ENCODE results near the gene PSTPIP1. TPM values are rescaled to one million over a fixed set of nuclear protein-coding genes. Genes with fewer than 3 reads are reported as not detected.

PSTPIP1 gene
- total RNA-seq, 1 experiment from 2014 or later, result 1.2 TPM

DNA sequence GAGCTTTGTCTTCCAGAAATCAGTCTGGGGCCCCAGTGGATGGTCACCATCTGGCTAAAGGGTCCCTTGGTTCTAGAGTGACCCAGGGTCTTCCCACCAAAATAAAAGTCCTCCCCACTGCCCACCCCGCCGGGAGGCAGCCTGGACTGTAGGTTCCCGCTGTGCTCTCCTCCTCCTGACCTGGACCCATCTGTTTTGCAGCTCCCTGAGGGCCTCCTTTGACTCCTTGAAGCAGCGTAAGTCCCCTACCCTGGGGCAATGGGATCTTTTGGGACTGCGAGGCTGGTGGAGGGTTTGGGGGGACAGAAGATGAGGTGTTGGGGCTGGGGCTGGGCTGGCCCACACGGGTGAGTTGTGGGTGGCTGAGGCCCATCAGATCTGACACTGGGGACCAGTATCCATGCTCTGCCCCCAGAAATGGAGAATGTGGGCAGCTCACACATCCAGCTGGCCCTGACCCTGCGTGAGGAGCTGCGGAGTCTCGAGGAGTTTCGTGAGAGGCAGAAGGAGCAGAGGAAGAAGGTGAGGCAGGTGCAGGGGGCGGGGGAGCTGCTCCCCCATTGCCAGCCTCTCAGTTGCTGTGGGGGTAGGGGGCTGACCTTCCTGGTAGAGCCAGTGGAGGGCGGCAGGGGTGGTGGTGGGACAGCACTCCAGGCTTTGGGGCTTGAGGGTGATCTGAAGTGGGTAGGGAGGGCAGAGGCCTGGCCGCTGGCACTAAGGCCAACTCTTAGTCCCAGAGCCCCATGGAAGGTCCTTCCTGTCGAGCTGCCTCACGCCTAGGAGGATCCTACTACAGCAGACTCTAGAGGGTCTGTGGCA is 30.4 kb downstream of the PSTPIP1 start:
- no peak for DNase-seq (ENCODE audit: unreplicated experiment)
- no TSS peak for BruUV-seq (replicated peaks)
- Mint-ChIP-seq H3K4me3 (ENCODE audit: unreplicated experiment) (no peak overlapping the region), H3K36me3 (ENCODE audit: insufficient read depth, unreplicated experiment) (no peaks in the 10 kb centered on the region), H3K27me3 (ENCODE audit: insufficient read depth, unreplicated experiment) (no peaks in the 10 kb centered on the region), H3K27ac (ENCODE audit: low read depth, unreplicated experiment) (no peak overlapping the region), H3K9me3 (ENCODE audit: unreplicated experiment) (no peaks in the 10 kb centered on the region), H3K4me1 (ENCODE audit: insufficient read depth, unreplicated experiment) (peaks cover 9% of the 10 kb centered on the region)
- ChIA-PET POLR2A (no interaction called here), CTCF (interaction anchor here (0.6 to 3.0 kb wide), 6 partner anchors 9 to 910 kb away, joined by 3 to 18 read pairs (median 5); no protein-coding TSS in a partner anchor)
- TF ChIP-seq, protein P1, sequence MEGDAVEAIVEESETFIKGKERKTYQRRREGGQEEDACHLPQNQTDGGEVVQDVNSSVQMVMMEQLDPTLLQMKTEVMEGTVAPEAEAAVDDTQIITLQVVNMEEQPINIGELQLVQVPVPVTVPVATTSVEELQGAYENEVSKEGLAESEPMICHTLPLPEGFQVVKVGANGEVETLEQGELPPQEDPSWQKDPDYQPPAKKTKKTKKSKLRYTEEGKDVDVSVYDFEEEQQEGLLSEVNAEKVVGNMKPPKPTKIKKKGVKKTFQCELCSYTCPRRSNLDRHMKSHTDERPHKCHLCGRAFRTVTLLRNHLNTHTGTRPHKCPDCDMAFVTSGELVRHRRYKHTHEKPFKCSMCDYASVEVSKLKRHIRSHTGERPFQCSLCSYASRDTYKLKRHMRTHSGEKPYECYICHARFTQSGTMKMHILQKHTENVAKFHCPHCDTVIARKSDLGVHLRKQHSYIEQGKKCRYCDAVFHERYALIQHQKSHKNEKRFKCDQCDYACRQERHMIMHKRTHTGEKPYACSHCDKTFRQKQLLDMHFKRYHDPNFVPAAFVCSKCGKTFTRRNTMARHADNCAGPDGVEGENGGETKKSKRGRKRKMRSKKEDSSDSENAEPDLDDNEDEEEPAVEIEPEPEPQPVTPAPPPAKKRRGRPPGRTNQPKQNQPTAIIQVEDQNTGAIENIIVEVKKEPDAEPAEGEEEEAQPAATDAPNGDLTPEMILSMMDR (IDR thresholded peaks at IDR 0.05; ENCODE audit: unreplicated experiment), result no peak
- intact Hi-C loops (cut with micrococcal nuclease), result loop anchor here (10.0 kb wide), 1 partner anchor 120 kb away; the partner anchor contains the start of gene SCAPER

- H3K4me3 Mint-ChIP-seq (ENCODE audit: unreplicated experiment), result no peak overlapping the region
- ChIA-PET POLR2A (interaction anchor here (0.7 kb wide), 1 partner anchor 222 kb away, joined by 3 read pairs; no protein-coding TSS in a partner anchor), CTCF (interaction anchor here (0.6 to 3.0 kb wide), 3 partner anchors 8 to 106 kb away, joined by 5 to 18 read pairs (median 5); no protein-coding TSS in a partner anchor)
- DNase-seq (ENCODE audit: unreplicated experiment), result no peak
- H3K4me1 Mint-ChIP-seq (ENCODE audit: insufficient read depth, unreplicated experiment), result peaks cover 9% of the 10 kb centered on the region
- TF ChIP-seq, protein P1 (IDR thresholded peaks at IDR 0.05; ENCODE audit: unreplicated experiment), result no peak
- H3K36me3 Mint-ChIP-seq (ENCODE audit: insufficient read depth, unreplicated experiment), result no peaks in the 10 kb centered on the region
- H3K9me3 Mint-ChIP-seq (ENCODE audit: unreplicated experiment), result no peaks in the 10 kb centered on the region
- no peaks in the 10 kb centered on the region for H3K27me3 Mint-ChIP-seq (ENCODE audit: insufficient read depth, unreplicated experiment)
- intact Hi-C loops (cut with micrococcal nuclease), result loop anchor here (10.0 kb wide), 1 partner anchor 121 kb away; the partner anchor contains the start of gene SCAPER
- H3K27ac Mint-ChIP-seq (ENCODE audit: low read depth, unreplicated experiment), result no peak overlapping the region
- BruUV-seq (replicated peaks), result no TSS peak
These were observed 31.1 kb downstream of the PSTPIP1 start for GRCh38 chr15:77025941-77026411.

GRCh38 chr15:77026501-77027110 is 31.7 kb downstream of the PSTPIP1 start:
- BruUV-seq (replicated peaks), result no TSS peak
- no peak overlapping the region for H3K27ac Mint-ChIP-seq (ENCODE audit: low read depth, unreplicated experiment)
- DNase-seq (ENCODE audit: unreplicated experiment), result no peak
- peaks cover 9% of the 10 kb centered on the region for H3K4me1 Mint-ChIP-seq (ENCODE audit: insufficient read depth, unreplicated experiment)
- ChIA-PET CTCF (interaction anchor here (0.6 kb wide), 1 partner anchor 85 kb away, joined by 5 read pairs; no protein-coding TSS in a partner anchor), POLR2A (interaction anchor here (0.7 kb wide), 1 partner anchor 223 kb away, joined by 3 read pairs; no protein-coding TSS in a partner anchor)
- H3K4me3 Mint-ChIP-seq (ENCODE audit: unreplicated experiment), result no peak overlapping the region
- TF ChIP-seq, protein P1 (IDR thresholded peaks at IDR 0.05; ENCODE audit: unreplicated experiment), result no peak
- H3K27me3 Mint-ChIP-seq (ENCODE audit: insufficient read depth, unreplicated experiment), result no peaks in the 10 kb centered on the region
- H3K9me3 Mint-ChIP-seq (ENCODE audit: unreplicated experiment), result no peaks in the 10 kb centered on the region
- H3K36me3 Mint-ChIP-seq (ENCODE audit: insufficient read depth, unreplicated experiment), result no peaks in the 10 kb centered on the region
- intact Hi-C loops (cut with micrococcal nuclease), result loop anchor here (10.0 kb wide), 1 partner anchor 122 kb away; the partner anchor contains the start of gene SCAPER
